AML-193 (cell line): ENCODE results near the gene LRRTM4.
"Not testable (repeated sequence)": the region's sequence is repeated elsewhere in the genome, so short reads cannot be mapped to it uniquely, and the experiment has no call there.

Experiments
- DNase-seq, 2 experiments: peaks; one replicate each; lab custom pipeline; 2025; lab: John Stamatoyannopoulos, UW

LRRTM4 gene

DNA sequence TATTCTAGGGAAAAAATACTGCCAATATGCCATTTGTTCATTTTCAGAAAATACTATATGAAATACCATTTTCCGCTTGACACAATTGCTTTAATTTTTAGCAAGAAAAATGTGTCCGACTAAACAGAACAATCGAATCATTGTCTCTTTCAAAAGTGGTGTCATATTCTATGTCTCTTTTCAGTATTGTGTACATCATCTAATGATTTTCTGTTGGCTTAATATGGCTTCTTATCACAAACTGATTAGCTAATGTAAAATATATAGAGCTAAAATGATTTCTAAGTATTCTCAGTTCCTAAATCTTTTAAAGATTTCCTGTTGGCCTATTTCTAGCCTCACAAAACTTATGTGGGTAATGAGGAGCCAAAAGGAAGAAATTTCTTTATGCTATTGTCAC, 436.6 kb downstream of the LRRTM4 start:
- no peak for DNase-seq

DNA sequence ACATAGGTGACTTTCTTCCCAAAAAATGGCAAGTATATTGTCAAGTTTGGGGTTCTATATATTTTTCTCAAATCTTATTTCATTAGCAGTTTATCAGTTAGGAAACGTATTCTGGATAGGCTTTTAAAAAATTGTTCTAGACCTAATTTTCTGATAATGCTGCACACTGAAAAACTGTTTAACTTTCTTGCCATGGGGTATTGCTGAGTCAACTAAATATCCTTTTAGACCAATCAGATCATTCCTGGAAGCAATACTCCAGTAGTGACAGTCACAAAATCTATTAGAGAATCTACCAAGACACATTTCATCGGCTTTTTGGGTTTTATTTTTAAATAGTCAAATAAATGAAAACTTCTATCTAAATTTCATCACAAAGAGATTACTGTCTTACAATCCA, 440.6 kb downstream of the LRRTM4 start:
- DNase-seq = no peak

DNA sequence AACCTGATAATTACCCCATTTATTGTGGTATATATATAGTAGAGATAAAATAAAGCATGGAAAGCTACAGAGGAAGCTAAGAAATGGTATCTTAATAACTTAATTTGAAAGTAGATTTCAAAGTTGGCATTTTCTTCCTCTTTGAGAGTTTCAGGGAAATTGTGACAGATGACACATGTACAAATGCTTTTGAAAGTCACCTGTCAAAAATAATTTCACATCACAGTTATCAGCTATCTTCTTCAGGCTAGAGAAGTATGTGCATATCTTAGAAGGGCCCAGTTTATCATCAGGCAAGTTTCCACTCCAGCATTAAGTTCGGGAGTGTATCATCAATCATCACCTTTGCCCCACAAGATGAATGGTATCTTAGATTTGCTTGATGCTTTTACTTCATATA, 457.9 kb downstream of the LRRTM4 start:
- DNase-seq = no peak

- DNase-seq = no peak
Observed at GRCh38 chr2:77054938-77055337, 467.2 kb downstream of the LRRTM4 start.

- DNase-seq = no peak
Observed at GRCh38 chr2:77046339-77046738, 475.8 kb downstream of the LRRTM4 start.

GRCh38 chr2:77045456-77045855, 476.7 kb downstream of the LRRTM4 start:
- not testable (repeated sequence) for DNase-seq

GRCh38 chr2:77034445-77034844, 487.7 kb downstream of the LRRTM4 start:
- DNase-seq = no peak

- not testable (repeated sequence) for DNase-seq
Observed at GRCh38 chr2:77029237-77029636, 492.9 kb downstream of the LRRTM4 start.

GRCh38 chr2:77028032-77028600, 494.1 kb downstream of the LRRTM4 start:
- DNase-seq = no peak

DNA sequence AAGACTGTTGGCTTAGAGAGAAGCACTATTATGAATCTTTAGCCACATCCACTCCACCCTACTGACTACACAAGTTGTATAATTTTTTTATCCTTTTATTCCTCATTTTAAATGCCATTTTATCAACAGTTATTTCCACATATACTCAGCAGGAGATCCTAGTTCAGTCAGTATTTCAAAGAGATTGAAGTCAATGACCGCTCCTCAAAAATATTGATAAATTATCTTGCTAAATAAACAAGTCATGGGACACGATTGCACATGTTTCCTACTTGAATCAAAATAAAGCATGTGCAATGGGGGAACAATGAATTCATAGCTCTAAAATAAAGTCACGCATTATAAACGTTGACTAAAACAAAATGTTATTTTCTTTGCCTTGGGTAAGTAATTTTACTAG, 496.5 kb downstream of the LRRTM4 start:
- DNase-seq = no peak

- DNase-seq = no peak
Observed at GRCh38 chr2:77021161-77021560, 501.0 kb downstream of the LRRTM4 start.

GRCh38 chr2:77018219-77018618, 504.0 kb downstream of the LRRTM4 start:
- DNase-seq = no peak

- DNase-seq = no peak
Observed at GRCh38 chr2:77017355-77017745, 504.8 kb downstream of the LRRTM4 start.

- DNase-seq = no peak
Observed at GRCh38 chr2:77016443-77017354, 505.5 kb downstream of the LRRTM4 start.

- DNase-seq = no peak
Observed at GRCh38 chr2:77013953-77014352, 508.2 kb downstream of the LRRTM4 start.

DNA sequence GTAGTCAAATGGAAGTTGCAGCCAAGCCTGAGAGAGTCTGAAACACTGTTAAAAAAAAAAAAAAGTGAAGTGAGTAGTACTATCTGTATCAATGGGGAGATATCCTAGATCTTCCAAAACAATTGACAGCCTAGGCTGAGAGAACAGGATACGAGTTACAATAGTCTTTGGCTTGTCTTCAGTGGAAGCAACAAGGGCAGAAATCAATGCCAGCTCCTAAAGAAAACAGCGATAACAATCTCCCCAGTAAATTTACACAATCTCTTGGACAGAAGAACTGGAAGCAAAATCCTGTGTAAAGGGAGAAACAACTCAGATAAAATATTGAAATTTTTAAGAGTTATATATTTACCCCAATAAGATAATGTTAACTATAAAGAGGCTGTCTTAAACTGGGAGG, 508.7 kb downstream of the LRRTM4 start:
- no peak for DNase-seq

GRCh38 chr2:77009307-77009706, 512.9 kb downstream of the LRRTM4 start:
- DNase-seq = no peak

- DNase-seq = no peak
Observed at GRCh38 chr2:77008853-77009252, 513.3 kb downstream of the LRRTM4 start.

GRCh38 chr2:77007686-77008085, 514.5 kb downstream of the LRRTM4 start:
- no peak for DNase-seq

DNA sequence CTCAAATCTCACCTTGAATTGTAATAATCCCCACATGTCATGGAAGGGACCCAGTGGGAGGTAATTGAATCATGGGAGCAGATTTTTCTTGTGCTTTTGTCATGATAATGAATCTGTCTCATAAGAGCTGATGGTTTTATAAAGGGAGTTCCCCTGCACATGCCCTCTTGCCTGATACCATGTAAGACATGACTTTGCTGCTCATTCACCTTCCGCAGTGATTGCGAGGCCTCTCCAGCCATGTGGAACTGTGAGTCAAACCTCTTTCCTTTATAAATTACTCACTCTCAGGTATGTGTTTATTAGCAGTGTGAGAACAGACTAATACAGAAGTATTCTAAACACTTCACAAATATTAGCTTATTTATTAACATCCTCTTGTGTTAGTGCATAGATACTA, 516.7 kb downstream of the LRRTM4 start:
- DNase-seq = no peak

GRCh38 chr2:77001895-77002294, 520.3 kb downstream of the LRRTM4 start:
- DNase-seq = no peak

- DNase-seq = no peak
Observed at GRCh38 chr2:76998704-76999103, 523.5 kb downstream of the LRRTM4 start.

DNA sequence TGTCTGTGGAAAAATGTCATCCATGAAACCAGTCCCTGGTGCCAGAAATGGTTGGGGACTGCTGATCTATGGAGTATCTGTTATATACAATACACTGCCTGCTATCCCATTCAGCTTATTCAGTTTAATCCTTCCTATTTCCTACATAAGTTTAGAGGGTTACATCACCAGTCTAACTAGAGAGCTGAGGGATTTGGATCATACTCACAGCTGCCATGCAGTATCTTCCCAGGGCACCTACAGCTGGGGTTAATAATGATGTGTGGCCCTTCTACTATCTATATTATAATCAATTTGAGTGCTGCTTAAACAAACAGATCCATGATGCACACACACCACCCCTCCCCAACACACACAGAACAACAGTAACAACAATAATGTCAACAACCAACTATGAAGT, 524.0 kb downstream of the LRRTM4 start:
- DNase-seq = no peak

GRCh38 chr2:76997296-76997695, 524.9 kb downstream of the LRRTM4 start:
- no peak for DNase-seq
